Measurements from ENCODE around the gene GRIK2.

GRCh38 chr6:101630941-101631340, 237.4 kb downstream of the GRIK2 start:
- TF ChIP-seq CTCF (conservative IDR thresholded peaks at IDR 0.05 in 1 of 2, IDR thresholded peaks at IDR 0.05 in 1 of 2; ENCODE audit: extremely low read depth in 1 of 2, insufficient read depth in 1 of 2, low read depth in 1 of 2, low read length in 2 of 2) (no peak), EZH2 (IDR thresholded peaks at IDR 0.05; ENCODE audit: borderline replicate concordance, low read length) (no peak)

Measured in mammary epithelial cell (primary cell).